Breast epithelium (tissue), 3 donors: ENCODE measurements around the gene ESCO1.

Experiments used
- POLR2A ChIP-seq: fragments of 450-650 bp; IDR thresholded peaks from one replicate; pipeline ENCODE4 v1.6.1; 2016; ENCODE audit warnings: antibody characterized with exemption, mild to moderate bottlenecking, moderate library complexity
- TF ChIP-seq, protein P1 (sequence below), 3 donors: fragments of 450-650 bp; IDR thresholded peaks; one replicate each; pipeline ENCODE4 v1.5.1; 2016 to 2017; ENCODE audit warnings: antibody characterized with exemption in 3 of 3, mild to moderate bottlenecking in 3 of 3, moderate library complexity in 3 of 3

DNA sequence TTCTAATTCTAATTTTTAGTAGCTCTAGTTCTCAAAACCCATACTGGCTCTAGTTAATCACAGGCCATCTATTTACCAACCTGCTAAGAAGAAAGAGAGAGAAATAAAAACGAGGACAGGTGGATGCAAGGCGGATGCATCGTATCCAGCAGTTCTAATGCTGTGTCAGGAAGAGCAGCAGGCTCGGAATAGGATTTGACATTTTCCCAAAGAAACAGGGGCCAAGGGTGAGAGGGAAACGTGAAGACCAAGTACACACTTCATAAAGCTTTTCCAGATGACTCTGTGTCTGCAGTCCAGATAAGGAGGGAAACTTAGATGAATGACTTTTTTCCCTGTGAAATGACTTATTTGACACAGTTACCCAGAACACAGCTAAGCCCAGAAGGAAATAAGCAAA, 117.5 kb downstream of the ESCO1 start:
- TF ChIP-seq POLR2A: no peak
- TF ChIP-seq, protein P1, sequence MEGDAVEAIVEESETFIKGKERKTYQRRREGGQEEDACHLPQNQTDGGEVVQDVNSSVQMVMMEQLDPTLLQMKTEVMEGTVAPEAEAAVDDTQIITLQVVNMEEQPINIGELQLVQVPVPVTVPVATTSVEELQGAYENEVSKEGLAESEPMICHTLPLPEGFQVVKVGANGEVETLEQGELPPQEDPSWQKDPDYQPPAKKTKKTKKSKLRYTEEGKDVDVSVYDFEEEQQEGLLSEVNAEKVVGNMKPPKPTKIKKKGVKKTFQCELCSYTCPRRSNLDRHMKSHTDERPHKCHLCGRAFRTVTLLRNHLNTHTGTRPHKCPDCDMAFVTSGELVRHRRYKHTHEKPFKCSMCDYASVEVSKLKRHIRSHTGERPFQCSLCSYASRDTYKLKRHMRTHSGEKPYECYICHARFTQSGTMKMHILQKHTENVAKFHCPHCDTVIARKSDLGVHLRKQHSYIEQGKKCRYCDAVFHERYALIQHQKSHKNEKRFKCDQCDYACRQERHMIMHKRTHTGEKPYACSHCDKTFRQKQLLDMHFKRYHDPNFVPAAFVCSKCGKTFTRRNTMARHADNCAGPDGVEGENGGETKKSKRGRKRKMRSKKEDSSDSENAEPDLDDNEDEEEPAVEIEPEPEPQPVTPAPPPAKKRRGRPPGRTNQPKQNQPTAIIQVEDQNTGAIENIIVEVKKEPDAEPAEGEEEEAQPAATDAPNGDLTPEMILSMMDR (IDR thresholded peaks at IDR 0.05): no peak
